NOMO-1 (cell line): Measurements from ENCODE around the gene CCK.
A peak's percentile ranks its signal among the peaks of the same experiment; 100 is the strongest.

Experiments
- DNase-seq, 2 experiments: peaks; one replicate each; lab custom pipeline; 2025; ENCODE audit not compliant: unreplicated experiment in 2 of 2; lab: John Stamatoyannopoulos, UW

Gene CCK

DNA sequence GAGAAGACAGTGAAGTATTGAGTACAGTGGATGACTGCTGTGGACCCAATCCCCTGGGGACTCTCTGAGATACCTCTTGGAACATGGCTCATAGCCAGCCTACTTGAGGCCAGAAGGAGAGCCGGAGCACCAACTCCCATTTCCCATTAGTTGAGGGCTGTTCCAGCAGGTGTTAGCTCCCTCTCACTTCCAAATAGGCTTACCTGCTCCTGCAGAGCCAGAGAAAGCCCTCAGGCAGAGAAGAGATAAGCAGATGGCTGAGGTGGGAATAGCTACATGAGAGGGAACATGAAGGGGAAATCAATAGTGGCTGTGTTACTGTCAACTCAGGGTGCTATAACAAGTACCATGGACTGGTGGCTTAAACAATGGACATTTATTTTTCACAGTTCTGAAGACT lies 4.6 kb upstream of the CCK start:
- DNase-seq = no peak

DNA sequence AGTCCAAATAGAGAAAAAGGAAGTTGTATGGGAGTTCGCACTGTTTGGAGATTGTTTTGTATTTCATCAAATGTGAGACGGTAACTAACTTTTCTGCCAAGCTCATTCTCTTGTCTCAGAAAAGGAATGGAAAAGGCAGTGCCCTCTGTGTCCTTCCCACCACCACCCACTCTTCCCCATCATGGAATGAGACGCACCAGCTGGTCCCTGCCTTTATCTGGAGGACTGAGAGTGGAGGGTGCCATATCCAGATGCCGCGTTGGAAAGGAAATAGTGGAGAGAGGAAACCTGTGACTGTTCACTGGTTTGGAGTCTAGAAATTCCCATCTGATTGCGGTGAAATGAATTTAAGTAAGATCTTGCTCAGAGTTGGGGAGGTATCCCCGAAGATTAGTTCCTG lies 3.7 kb upstream of the CCK start:
- no peak for DNase-seq

DNA sequence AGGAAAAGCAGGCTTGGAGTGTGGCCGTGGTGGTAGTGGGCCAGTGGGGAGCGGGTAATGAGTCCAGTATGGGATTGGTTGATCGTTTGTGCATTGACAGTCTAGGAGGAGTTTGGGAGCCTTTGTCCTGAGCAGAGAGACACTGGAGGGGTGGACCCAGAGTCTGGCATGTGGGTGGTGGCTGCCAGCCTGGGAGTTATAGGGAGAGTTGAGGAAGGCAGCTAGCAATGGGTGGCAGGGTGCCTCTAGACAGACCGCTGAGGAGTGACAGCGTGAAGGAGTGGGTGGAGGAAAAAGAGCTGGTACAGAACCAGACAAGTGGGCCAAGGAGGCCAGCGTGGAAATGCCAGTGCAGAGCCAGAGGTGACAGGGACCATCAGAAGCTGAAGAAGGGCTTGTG lies 1.9 kb upstream of the CCK start:
- DNase-seq = no peak

DNA sequence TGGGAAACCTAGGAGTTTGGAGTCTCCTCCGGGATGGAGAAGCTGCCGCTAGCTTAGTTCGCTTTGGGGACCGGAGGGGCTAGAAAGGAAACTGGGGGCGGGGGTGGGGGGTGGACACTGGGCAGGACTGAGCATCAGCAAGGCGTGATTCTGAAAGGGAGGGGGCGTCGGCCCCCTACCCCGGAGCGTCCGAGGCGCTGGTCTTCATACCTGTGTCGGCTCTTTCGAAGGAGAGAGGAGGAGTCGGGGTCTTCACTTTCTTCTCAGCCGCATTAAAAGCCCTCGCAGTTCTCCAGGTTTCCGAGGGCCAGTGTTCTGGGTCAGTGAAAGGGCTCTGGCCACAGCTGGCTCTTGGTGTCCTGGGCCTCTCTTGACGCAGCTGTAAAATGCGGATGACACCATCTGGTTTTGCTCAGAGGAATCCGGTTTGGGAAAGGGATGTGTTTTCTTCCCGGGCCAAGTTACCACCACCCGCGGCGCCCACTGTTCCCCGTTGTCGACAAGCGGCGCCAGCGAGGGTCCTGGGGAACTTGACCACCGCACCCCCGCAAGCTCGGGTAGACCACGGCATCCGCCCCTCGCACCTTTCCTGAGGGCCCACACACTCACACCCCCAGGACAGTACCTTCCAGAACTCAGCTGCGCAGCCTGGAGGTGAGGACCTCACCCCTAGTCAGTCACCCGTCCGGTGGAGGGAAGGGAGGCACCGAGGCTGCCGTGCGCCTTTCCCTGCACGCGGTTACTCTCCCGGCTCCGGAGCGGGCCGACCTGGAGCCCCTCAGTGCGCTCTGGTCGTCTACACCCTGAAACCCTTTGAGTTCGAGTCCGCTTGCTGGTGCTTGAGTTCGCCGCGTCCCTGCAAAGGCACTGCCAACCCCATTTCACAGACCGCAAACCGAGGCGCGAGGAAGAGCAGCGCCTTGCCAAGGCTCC lies 660 bp downstream of the CCK start:
- DNase-seq = no peak

DNA sequence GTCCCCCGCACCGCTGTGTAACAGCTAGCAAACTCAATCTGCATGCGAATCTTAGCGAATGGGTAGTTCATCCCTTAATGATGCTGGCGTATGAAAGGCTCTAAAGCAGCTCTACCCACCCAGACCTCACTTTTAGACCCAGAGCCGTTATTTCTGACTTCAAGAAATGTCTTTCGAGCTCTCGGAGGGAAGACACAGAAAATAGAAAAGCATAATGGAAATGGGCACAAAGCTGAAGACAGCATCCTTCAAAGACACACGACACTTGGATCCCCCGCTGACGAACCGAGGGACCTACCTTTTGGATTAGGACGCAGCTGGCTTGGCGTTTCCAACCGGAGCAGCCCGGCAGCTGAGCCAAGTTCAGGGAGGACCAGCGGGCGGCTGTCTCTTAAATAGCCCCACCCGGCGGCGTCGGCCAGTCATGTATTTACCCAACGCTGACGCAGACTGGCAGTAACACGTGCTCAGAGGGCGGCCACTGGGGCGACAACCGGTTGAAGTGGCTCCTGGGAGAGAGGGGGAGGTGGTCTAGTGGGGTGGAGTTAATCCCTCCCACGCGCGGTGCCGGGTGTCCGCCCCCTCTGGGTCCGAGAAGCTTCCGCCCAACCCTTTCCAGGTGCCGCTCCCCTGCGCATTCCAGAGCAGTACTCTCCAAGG lies 1.5 kb downstream of the CCK start:
- DNase-seq = no peak

DNA sequence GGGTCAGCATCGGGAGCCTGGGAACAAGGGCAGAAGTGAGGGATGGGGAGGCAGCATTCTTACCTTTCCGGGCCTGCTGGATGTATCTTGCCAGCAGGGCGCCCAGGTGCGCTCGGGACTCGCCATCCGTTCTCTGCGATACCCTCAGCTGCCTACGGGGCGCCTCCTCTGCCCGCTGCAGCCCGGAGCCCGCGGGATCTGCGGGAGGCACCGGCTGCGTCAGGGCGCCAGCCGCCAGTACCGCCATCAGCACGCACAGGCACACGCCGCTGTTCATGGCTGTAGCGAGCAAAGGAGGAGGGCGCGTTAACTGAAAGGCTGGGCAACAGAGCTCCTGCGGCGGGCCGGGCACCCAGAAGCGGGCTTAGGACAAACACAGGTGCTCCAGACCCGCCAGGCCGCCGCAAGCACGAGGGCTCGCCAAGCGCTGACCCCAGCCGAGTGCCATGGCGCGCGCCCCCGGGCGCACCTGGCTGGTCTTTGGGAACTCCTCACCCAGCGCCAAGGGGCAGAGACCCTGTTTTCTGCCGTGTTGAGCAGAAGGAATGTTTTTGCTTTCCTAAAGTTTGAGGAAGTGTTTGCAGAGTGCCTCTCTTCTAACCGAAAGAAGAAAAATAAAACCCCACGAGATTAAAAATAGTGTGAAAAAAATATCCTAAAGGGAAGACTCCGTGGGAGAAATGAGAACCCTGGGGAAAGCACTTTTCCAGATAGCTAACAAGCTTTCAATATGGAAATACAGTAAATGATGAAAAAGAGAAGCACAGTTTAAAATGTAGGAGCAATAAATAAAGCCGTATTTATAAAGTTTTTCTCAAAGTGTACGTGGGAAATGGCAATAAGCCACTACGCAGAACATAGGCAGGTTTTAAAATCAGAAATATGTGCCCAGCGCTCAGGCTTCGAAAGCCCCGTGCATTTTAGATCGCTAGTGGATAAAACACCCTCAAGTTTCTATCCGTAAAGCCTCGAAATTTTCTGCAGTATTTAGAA lies 2.3 kb downstream of the CCK start:
- DNase-seq = no peak

DNA sequence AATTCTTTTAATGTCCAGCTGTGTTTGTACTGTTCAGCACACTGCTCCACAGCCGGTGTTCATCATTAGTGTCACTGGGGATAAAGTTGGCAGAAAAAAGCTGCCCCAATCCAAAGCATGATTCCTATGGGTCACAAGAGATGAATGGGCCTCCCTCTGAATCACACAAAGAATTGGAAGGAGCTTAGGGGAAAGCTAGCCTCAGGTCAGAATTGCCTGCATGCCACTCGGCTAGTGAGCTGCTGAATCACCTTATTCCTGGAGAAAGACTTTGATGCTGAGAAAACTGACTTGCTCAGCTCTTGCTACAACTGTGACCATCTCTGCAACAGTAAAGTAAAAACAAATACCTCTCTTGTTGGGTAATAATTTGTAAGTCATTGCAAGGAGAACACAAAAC lies 3.5 kb downstream of the CCK start:
- DNase-seq = no peak

DNA sequence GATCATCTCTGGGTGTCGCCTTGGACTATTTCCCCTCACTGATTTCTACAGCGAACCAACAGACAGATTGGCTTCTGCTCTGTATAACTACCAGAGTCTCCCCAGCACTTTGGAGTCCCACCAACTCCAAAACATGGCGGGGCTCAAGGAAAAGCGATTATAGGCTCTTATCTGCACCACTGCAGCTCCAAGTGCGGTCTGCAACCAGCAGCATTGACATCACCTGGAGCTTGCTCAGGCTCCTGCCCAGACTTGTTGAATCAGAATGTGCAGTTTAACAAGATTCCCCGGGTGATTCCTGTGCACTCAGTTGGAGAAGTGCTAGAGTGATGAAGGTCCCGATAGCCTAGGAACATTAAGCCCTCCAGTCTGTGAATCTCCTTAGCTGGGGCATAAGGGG lies 9.0 kb downstream of the CCK start:
- no peak for DNase-seq

DNA sequence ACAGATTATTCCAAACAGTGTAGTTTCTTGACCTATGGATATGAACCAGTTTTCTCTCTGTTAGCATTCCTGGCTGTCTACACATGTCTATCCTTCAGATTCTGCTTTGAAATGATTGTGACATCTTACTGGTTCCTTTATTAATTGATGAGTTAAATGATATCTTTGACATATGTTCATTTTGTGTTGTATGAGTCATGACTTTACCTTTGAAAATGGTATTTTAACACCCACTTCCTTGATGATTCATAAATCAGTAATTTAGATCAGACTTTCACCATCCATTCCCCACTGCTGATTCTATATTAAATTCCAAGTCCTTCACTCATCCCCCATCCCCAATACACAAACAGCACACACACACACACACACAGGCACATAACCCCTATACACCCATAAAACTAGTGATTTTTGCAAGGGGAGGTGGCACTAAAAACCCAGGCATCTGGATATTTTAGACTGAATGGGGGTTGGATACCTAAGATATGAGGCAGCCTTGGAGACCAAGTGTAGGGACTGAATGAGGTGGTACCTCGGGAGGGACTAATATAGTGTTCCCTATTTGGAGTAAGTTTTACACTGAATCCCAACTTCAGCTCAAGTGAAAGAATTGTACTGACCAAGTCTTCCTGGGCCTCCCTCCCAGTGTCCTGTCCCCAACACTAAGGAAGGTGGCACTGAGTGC lies 9.7 kb downstream of the CCK start:
- no peak for DNase-seq

DNA sequence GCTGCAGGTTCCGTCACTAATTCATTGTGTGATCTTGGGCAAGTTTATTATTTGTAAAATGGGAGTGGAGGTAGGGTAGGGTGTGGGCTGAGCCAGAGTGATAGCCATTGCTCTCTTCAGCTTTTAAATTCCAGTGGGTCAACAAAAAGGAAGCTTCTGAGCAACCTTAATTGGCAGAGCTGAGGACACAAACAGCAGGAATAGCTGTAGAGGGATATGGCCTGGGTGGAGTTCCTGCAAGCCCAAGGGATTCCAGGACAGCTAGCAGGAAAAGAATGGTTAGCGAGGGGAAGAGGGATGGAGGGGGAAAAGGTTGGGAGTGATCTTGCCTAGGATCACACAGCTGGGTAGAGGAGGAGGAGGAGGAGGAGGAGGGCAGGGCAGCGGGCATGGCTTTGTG lies 11.4 kb downstream of the CCK start:
- DNase-seq = no peak

DNA sequence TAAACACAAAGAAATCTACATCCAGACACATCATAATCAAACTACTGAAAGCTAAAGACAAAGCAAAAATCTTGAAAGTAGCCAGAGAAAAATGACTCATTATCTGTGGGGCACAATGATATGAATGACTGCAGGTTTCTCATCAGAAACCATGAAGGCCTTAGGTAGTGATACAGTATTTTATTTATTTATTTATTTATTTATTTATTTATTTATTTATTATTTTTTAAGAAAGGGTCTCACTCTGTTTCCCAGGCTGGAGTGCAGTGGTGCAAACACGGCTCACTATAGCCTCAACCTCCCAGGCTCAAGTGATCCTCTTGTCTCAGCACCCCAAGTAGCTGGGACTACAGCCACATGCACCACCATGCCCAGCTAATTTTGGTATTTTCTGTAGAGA lies 15.2 kb downstream of the CCK start:
- no peak for DNase-seq

DNA sequence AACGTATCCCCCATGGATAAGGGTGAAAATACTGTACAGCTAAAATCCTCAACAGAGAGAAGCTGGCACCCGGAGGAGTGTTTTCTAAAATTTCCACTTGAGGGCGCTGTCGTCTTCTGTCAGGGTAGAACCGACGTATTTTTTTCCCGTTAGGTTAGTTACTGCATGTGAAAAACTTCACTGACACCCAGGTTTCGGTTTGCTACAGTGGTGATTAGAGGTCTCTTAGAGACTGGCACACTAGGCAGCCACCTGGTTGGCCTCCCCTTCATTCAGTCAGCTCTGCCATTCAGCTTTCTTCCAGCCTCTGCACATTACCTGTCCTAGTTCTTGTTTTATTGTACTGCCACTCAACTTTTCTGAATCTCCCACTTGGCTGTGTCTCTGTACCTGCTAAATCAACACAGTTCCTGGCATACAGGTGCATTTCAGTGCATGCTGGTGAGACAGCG lies 18.4 kb downstream of the CCK start:
- DNase-seq = peak; percentile 1 to 63

DNA sequence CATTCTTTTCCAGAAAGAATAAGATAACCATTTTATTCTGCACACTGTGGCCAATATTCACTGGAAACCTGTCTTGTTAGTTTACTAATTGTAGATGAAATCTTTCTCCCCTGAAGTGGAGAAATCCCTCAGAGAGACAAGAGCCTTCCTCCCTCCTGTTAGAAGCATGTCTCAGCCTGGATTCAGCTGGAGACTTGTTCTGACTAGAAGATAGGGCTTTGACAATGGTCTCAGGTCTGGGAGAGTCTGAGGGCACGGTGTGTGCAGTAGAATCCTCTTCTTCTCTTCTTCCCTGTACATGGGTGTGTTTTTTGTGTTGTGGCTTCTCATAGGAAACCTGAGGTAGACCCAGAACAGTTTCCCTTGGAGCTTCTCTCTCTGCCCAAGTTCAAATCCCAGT lies 19.9 kb downstream of the CCK start:
- no peak for DNase-seq

DNA sequence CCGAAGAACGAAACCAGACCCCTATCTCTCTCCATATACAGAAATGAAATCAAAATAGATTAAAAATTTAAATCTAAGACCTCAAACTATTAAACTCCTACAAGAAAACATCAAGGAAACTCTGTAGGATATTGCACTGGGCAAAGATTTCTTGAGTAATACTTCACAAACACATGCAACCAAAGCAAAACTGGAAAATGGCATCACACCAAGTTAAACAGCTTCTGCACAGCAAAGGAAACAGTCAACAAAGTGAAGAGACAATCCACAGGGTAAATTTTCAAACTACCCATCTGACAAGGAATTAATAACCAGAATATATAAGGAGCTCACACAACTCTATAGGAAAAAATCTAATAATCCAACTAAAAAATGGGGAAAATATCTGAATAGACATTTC lies 29.4 kb downstream of the CCK start:
- DNase-seq = no peak

DNA sequence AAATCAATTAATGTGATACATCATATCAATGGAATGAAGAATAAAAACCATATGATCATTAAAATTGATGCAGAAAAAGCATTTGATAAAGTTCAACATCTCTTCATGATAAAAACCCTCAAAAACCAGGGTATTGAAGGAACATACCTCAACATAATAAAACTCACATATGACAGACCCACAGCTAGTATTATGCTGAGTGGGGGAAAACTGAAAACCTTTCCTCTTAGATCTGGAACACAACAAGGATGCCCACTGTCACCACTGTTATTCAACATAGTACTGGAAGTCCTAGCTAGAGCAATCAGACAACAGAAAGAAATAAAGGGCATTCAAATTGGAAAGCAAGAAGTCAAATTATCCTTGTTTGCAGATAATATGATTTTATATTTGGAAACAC lies 30.5 kb downstream of the CCK start:
- no peak for DNase-seq

DNA sequence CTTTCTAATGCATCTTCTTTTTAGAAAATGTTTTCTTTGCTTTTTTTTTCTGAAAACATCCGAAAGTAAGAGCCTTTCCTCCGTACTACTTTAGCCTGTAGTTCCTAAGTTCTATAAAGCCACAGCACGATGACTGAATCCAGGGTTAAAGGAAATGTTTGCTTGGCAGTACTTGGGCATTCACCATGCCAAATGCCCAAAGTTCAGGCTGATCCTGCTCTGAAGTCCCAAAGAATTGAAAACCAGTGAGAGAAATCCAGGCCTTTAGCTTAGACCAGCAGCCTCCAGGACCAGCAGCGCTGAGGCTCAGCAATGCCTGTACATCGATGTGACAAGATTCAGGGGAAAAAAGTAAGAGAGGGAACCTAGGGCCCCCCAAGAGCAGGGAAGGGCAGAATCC lies 35.1 kb downstream of the CCK start:
- no peak for DNase-seq

DNA sequence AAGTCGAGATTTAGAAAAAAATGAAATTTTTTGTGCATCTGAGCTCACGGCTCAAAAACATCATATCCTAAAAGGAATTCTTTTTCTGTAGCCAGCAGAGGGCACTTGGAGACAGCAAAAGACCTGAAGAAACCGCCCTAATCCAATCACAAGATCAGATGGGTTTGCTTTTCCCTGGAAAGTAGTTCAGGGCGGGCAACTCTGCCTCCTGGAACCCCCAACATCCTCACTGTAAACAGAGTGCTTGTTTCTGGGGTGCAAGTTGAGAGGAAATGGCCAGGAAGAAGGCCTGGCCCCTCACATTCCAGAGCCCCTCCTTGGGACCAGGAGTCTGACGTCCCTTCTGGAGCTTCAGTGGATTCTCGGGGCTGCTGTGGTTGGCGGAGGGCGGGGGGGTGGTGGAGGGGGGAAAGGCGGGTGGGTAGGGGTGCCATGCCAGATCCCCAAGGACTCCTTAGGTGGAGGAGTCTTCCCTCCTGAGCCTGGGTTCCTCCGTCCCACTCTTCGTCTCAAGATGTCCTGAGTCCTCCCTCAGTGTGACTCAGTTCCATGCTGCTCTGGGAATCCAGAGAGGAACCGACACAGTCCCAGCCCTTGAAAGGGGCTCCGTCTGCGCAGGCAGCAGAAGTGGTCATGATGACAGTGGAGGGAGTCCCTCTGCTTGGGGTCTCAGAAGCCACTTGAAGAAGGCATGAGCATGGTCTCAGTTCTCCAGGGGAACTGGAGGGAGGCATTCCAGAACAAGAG lies 35.9 kb downstream of the CCK start:
- peak in 1 of 2 experiments; percentile 3 for DNase-seq

DNA sequence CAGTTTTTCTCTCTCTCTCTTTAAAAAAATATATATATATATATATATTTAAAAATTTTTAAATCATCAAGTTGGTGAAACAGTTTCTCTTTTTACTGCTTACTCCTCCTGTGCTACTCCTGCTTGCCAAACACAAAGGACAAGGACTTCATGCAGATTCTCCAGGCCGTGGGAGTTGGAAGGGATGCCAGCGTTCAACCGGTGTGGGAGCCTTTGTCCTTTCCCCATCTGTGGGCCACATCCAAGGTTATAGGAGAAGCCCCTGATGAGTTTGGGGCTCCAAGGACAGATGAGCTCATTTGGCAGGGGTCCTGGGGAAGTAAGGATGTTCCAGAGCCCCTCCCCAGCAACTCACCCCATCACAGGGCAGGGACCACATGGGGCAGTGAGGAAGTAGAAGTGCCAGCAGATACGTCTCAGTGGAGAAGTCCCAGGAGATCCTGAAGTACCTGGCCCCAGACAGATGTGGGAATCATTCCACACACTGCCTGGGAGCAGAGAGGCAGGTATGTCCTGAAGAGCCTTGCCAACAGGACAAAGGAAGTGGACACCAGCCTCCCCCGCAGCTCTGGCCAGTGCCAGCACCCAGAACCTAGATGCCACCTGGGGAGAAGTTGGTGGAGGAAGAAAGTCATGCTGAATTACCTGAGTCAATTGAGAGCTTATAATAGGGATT lies 36.6 kb downstream of the CCK start:
- no peak for DNase-seq

DNA sequence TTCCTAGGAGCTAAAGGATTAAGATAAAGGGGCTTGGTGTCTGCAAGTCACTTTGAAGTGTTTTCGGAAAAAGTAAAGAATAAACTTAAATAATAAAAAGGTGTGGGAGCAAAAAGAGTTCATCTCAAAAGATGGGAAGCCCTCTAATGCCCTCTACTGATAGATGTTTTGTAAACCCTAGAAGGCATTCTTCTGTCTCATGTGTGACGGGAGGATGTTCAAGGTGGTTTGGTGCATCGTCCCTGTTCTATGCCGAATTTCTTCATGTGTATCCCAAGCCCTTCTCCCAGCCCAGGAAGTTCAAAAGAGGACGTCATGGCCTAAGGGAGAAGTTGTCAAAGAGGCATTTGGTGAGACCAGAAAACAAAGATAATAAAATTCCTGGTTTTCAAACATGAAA lies 37.2 kb downstream of the CCK start:
- no peak for DNase-seq
